ENCODE data around the gene NR3C2. TPM values are rescaled to one million over a fixed set of nuclear protein-coding genes. Genes with fewer than 3 reads are reported as not detected.

Gene NR3C2
- total RNA-seq, 2 donors from 2014 or later, result 10.0 to 11.2 TPM

DNA sequence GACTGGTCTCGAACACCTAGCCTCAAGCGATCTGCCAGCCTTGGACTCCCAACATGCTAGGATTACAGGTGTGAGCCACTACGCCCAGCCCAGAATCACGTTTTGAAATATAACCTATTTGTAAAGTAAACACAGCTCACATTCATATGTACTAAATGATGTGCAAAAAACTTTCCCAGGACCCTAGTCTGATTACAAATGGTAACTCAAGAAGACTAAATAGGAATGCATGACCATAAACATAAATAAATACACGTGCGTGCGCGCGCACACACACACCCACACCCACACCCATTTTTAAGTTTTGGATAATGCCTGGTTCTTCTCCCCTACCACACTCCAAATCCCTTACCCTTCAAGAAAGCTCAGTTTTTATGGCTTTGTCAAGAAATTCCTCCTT lies 163.9 kb downstream of the NR3C2 start:
- intact Hi-C loops (cut with DNase I), result no loop called here
- no peak for DNase-seq (ENCODE audit: low spot score)

DNA sequence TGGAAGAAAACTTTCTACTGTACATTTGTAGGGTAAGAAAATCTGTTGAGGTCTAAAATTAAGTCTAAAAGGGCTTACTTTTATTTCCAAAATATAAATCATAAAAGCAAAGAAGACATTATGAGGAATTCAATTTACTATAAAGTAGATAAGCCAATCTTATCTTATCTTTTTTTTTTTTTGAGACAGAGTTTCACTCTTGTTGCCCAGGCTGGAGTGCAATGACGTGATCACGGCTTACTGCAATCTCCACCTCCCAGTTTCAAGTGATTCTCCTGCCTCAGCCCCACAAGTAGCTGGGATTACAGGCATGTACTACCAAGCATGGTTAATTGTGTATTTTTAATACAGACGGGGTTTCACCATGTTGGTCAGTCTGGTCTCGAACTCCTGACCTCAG lies 166.9 kb downstream of the NR3C2 start:
- no peak for DNase-seq (ENCODE audit: low spot score)
- intact Hi-C loops (cut with DNase I), result no loop called here

DNA sequence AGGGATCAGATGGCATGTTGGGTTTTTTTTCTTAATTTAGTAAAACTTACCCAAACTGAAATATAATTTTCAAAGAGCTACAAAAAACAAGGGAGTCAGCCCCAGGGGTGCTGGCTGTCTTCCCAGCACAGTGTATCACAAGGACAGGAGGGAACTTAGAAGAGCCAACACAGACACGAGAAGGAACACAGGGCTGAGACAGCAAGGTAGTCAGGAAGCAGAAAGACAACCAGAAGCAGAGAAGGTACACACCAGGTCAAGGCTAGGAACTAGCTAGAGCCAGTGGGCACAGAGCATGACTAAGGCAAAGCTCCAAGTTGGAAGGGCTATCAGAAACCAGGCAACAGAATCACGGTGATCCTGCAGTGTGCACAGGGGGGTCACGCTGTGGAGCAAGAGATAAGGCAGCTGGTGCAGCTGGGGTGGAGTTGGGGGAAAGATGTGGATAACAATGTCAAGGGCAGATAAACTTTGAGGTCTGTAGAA lies 168.7 kb downstream of the NR3C2 start:
- no peak for DNase-seq (ENCODE audit: low spot score)
- intact Hi-C loops (cut with DNase I), result no loop called here

DNA sequence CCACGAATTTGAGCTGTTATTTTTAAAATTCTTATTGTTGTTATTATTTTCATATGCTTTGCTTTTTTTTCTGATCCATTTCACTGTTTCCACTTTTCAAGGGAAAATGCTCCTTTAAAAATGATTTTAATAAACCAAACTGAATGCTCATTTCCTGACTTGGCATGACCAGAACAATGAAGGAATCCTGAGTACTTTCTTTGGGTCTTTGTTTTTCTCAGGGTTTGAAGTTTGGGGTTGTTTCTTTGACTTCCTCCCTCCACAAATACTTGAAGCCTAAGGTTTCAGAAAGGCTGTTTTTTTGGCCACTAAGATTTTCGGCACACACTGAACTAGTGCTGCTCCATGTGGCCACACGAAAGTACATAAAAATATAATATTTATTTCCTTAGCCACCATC lies 171.0 kb downstream of the NR3C2 start:
- intact Hi-C loops (cut with DNase I), result no loop called here
- no peak for DNase-seq (ENCODE audit: low spot score)

DNA sequence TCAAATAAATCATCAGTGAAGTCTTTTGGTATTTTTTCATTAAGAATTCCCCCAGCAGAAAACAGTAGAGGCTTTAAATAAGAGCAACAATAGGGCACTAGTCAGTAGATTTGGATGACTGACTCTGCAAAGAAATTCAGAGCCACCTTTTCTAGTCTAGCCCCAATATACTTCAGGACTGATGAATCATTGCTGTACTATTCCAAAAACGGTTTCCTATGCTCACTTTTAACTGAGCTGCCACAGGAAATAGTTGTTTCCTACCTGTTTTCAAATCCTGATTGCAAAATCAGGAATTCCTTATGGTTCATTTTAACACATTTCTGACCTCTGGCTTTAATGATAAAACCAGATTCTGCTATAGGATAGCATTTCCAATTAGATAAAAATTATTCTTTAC lies 171.6 kb downstream of the NR3C2 start:
- intact Hi-C loops (cut with DNase I), result no loop called here
- no peak for DNase-seq (ENCODE audit: low spot score)

DNA sequence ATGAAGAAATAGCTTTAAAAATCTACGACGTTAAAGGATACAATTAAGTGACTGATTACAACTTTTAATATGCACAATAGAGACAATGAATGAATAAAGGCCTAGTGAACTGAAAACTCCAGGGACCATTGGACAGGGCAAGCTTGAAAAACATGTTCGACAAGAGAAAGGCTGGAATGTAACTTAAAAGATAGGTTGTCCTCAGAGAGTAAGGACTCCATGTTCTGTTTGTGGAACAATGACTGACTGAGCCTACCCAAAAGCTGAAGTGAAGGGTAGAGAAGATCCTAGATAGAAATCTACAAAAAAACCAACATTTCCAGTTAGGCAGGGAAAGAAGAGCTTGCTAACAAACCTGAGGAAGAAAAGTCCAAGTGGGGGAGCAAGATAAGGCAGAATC lies 173.4 kb downstream of the NR3C2 start:
- DNase-seq (ENCODE audit: low spot score), result no peak
- intact Hi-C loops (cut with DNase I), result no loop called here

DNA sequence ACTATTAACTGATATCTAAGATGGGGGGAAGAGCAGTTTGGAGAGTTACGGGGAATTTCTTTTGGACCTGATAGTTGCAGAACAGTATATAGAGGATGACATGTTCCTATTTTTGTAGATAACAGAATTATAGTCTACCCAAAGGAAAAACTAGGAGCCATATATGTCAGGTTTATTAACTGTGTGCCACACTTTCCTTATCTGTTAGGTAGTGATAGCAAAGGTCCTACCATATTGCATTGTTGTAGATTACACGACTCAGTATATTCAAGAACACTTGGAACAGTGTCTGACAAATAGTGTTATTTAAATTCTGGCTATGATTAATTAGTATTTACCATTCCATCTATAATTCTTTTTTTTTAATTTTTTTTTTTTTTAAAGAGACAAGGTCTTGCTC lies 175.3 kb downstream of the NR3C2 start:
- DNase-seq (ENCODE audit: low spot score), result no peak
- intact Hi-C loops (cut with DNase I), result no loop called here

DNA sequence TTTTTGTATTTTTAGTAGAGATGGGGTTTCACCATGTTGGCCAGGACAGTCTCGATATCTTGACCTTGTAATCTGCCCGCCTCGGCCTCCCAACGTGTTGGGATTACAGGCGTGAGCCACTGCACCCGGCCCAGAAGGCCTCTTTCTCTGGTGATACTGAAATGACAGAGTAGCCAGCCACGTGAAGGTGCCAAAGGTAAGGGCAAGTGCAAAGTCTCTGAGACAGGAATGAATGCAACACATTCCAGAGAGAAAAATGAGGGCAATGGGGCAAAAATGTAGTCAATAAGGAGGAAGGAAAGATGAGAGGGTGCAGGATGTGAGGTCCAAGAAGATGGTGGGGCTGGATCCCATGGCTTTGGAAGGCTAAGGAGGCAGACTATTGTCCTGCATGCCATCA lies 176.0 kb downstream of the NR3C2 start:
- intact Hi-C loops (cut with DNase I), result no loop called here
- DNase-seq (ENCODE audit: low spot score), result no peak

DNA sequence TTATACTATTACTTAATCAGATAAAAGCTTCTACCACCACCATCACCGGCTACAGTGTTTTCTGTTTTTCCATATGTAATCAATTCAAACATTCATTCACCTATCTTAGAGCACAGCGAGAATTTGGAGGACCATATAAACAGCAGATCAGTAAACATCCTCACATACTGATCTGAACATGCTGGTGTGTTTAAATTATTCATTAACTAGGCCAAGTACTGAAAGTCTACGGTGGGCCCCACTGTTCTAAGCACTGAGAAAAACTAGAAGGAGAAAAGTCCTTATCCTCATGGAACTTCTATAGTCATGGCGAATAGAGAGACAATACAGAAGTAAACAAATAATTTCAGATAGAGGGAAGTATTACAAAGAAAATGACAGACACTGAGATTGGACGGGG lies 176.6 kb downstream of the NR3C2 start:
- no peak for DNase-seq (ENCODE audit: low spot score)

DNA sequence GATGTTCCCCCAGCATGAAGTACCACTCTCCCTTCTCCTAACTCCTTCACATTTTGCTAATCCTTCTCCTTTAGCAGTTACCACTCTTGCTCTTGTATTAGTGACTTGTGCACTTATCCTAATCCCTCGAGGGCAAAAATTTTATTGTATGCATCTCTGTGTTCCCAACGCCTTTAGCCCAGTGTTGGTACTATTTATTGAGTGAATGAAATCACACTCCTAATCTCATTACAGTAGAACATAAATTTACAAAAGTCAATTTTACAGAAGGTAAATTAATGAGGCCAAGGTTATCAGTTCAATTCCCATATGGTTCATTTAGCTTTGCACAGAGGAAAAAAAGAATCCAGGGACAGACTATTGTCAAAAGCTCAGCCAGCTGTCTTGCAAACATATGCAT lies 178.4 kb downstream of the NR3C2 start:
- no peak for DNase-seq (ENCODE audit: low spot score)
- intact Hi-C loops (cut with DNase I), result no loop called here

More for the DNA sequence above, 176.6 kb downstream of the NR3C2 start:
- intact Hi-C loops (cut with DNase I), result no loop called here

DNA sequence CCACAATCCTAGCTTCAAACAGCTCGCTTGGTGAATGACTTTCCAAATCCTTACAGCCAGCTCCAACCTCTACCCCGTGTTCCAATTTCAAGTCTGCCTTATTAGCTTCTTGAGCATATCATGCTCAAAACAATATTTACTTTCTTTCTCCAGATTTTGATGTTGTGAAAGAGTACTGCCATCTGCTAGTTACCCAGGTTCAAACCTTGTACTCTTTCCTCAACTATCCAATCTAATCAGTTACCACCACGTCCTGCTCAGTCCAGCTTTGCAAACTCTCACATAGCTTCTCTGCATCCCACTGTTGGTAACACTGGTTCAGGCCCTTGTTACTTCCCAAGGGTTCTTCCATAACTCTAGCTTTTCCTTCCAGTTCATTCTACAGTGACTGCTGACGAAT lies 179.1 kb downstream of the NR3C2 start:
- intact Hi-C loops (cut with DNase I), result no loop called here
- no peak for DNase-seq (ENCODE audit: low spot score)

DNA sequence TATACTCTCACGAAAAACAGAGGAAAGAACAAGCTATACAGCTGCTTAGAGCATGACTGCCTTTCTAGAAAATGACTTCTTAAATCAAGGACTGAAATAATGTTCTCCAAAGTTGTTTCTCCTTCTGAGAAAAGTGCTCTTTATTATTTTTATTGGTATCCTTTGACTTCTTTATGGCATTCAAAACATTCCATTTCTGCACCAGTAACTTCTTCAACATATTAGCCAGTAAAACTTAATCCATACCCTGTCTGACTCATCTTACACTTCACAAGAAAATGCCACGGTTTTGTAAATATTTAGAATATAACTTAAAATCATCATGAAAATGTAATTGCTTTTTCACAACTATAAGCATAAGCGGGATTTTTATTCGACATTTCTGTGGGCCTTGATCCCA lies 180.4 kb downstream of the NR3C2 start:
- no peak for DNase-seq (ENCODE audit: low spot score)
- intact Hi-C loops (cut with DNase I), result no loop called here

DNA sequence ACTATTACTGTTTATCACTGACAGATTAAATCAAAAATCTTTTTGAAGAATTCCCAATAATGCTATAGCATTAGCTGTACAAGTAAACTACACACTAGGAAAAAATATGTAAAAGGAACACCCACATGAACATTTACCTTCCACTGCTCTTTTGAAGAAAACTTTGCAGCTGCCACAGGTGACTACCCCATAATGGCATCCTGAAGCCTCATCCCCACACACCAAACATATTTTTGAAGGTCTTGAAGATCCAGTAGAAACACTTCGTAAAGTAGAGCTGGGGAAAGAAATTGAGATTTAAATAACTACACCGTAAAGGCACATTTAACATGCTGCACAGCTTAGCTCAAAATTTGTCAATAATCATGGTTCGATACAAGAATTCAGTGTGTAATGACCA lies 182.4 kb downstream of the NR3C2 start:
- no peak for DNase-seq (ENCODE audit: low spot score)
- intact Hi-C loops (cut with DNase I), result no loop called here

DNA sequence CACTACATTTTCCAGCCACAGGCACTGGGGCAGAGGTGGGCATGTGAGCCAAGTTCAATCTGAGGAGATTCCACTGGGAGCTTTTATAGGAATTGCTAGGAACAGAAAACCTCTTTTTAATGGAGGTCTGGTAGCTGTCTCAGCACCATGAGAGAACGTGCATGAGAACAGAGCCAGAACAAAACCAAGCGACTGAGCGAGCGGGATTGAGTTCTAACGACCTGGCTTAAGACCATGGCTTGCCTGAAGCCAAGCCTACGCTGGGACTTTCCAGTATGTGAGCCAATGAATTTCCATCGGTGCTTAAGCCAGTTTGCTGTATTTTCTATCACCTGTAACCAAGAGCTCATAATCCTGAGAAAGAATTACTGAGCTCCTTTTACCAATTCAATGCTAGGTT lies 183.7 kb downstream of the NR3C2 start:
- intact Hi-C loops (cut with DNase I), result no loop called here
- no peak for DNase-seq (ENCODE audit: low spot score)

DNA sequence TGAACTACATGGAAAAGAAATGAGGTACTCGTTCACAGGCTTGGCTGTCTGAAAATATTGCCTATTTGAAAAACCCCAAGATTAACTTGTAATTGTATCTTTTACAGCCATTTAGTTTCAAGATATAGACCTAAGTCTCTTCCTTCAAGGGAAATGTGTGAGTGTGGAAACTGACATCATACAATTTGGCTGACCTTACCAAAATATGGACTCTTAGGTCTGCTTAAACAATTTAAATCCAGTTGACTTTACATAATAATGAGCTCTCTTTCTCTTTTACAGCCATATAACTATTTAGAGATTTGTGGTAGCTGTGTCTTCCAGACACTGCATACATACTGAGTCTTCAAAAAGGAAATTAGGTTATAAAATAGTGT lies 186.9 kb downstream of the NR3C2 start:
- no peak for DNase-seq (ENCODE audit: low spot score)
- intact Hi-C loops (cut with DNase I), result no loop called here

DNA sequence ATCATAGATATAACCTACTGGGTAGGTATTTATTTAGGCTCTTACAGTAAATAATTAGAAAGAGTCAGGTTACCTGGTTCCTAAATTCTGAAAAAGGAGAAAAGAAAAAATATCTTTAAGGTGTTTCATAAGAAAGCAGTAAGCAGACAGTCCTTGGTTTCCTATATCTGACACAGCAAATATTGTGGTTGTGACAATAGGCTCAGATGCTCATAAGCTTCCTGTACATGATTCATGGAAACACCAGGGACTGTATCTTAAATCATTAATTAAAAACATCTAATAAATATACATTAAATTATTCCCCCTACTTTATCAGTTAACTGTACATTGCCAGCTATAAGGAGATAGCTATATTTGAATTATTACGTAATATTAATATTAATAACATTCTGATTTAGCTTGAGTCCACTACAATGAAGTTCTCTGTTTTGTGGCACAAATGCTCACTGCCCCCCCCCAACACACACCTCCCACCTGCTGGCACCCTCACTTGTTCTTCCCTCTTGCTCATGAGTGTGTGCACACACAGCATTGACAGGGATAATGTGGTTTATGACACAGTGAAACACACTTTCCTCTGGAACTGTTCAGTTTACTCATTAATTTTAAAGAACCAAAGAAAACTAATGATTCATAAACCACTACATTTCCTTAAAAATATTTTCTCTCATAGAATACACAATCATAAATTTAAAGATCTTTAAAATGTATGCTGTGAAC lies 187.4 kb downstream of the NR3C2 start:
- intact Hi-C loops (cut with DNase I), result no loop called here
- DNase-seq (ENCODE audit: low spot score), result no peak

DNA sequence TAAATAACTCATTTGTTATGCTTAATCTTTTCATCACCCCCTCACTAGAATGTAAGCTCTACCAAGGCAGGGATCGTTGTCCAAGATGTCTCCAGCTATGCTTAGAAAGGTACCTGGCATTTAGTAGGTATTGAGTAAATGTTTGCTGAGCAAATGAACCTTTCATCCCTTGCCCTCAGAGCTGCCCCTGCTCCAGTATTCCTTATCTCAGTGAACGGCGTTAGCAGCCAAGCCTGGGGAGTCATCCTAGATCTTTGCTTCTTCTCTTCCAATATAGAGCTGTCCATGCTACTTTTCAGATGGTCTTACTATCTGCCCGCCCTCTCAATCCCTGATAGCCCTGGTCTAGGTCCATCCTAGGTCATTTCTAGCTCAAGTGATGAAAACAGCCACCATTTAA lies 188.4 kb downstream of the NR3C2 start:
- intact Hi-C loops (cut with DNase I), result no loop called here
- DNase-seq (ENCODE audit: low spot score), result no peak

DNA sequence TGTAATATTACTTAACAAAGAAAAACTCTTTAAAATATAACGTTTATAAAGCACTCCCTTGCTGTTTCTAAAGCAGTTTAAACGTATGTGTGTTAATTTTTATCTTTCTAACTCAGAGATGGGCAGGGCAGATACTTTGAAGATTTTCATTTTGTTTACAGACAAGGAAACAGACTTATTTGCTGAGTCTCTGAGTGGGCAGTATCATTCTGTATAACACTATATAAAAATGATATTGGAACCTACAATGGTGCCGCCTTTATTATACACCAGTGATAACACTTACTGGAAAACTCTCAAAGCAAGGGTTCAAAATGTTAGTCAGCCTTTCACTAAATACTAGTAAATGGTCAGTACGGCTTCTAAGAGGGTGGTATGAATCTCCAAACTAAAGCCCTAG lies 193.4 kb downstream of the NR3C2 start:
- no peak for DNase-seq (ENCODE audit: low spot score)
- intact Hi-C loops (cut with DNase I), result no loop called here

DNA sequence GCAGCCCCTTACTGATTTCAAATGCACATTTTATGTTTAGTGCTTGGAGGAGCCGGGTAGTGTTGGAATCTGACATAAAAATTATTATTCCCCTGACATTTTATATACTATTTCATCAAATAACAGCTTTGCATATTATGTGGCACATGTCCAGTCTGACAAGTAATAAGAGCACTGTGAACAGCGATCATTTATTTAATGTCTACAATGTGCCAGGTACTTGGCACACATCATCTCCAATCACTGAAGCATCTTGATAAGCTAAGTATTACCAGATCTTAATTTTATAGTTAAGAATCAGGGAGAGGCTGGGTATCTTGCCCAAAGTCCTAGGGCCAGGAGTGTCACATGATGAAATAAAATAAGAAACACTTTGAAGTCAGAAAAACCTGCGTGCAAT lies 197.2 kb downstream of the NR3C2 start:
- DNase-seq (ENCODE audit: low spot score), result no peak
- intact Hi-C loops (cut with DNase I), result no loop called here

DNA sequence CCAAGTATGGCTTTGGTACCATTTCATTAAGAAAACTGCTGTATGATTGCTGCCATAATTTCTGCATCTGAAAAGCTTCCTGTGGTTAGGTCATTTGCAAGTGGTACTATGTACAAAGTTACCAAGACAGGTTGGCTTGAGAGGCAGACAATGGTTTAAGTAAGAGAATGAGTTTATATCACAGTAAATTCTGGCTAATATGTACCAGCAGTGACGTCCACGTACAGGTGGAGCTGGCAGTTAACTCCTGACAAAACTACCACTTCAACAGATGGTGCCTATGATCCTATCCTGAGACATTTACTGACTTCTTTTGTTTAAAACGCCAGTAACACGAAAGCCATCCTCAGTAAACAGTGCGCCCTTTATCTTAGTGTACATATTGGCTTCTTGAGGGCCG lies 198.4 kb downstream of the NR3C2 start:
- no peak for DNase-seq (ENCODE audit: low spot score)
- intact Hi-C loops (cut with DNase I), result loop anchor here in 1 of 2 donors (1.0 kb wide), 1 partner anchor 9 kb away; no protein-coding TSS in a partner anchor

DNA sequence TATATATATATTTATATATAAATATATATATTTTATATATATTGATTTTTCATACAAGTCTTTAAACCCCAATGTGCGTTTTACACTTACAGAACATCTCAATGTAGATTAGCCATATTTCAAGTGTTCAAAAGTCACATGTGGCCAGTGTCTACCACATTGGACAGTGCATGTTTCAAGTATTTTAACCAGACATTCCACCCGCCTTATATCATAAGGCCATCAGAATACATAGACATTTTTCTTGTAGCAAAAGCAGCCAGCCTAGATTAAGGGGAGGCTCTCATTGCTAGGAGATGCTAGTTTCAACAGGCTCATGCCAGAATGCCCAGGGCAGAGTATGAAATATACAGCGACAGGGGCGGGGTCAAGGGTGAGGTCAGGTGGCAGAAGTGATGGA lies 202.0 kb downstream of the NR3C2 start:
- no peak for DNase-seq (ENCODE audit: low spot score)

DNA sequence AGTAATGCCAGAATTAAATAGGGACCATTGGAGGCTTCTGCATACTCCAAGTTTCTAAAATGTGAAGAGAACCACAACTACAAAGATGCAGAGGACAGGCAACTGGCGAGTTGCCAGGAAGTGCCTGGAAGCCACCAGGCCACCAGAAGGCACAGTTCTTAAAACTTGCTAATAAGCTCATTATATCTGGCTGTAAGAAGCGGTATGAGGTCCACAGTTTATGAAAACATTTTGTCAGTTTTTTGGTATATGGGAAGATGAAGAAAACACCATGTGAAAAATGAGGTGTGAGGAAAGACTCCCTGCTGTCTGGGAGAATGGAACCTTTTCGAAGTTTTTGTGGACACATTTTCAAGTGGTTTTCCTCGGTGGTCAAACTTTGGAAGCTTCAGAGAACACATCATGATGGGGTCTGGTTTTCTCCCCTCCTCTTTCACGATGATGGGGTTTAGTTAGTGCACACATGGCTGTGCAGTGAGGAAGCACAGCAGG lies 202.7 kb downstream of the NR3C2 start:
- intact Hi-C loops (cut with DNase I), result no loop called here
- DNase-seq (ENCODE audit: low spot score), result no peak

More for the DNA sequence above, 202.0 kb downstream of the NR3C2 start:
- intact Hi-C loops (cut with DNase I), result no loop called here
